Smooth muscle cell (in vitro differentiated cells): ENCODE measurements around the gene CACNB3. TPM values are rescaled to one million over a fixed set of nuclear protein-coding genes. Genes with fewer than 3 reads are reported as not detected.

Source experiments
- DNase-seq: peaks from one replicate; lab custom pipeline; 2025; ENCODE audit not compliant: unreplicated experiment; lab: John Stamatoyannopoulos, UW
- H2AFZ ChIP-seq: fragments of 200-600 bp; sonication (generic); 2 replicates; pipeline ENCODE4 v1.6.0; 2016; ENCODE audit warnings: antibody characterized with exemption, low read depth, mild to moderate bottlenecking
- H3F3A ChIP-seq: fragments of 200-600 bp; sonication (generic); 2 replicates; pipeline ENCODE4 v1.6.0; 2017; ENCODE audit warnings: antibody characterized with exemption, low read depth
- H3K27ac ChIP-seq: fragments of 200-600 bp; sonication (generic); 2 replicates; pipeline ENCODE4 v1.5.1; 2016; ENCODE audit warnings: low read depth, mild to moderate bottlenecking
- H3K27me3 ChIP-seq: fragments of 200-600 bp; sonication (generic); 2 replicates; pipeline ENCODE4 v1.6.1; 2016; ENCODE audit warnings: low read depth, mild to moderate bottlenecking
- H3K36me3 ChIP-seq: fragments of 200-600 bp; sonication (generic); 2 replicates; pipeline ENCODE4 v1.5.1; 2016; ENCODE audit warnings: low read depth
- H3K4me1 ChIP-seq: fragments of 200-600 bp; sonication (generic); 2 replicates; pipeline ENCODE4 v1.5.1; 2016; ENCODE audit warnings: low read depth
- H3K4me2 ChIP-seq: fragments of 200-600 bp; sonication (generic); 2 replicates; pipeline ENCODE4 v1.6.0; 2016; ENCODE audit warnings: mild to moderate bottlenecking
- H3K4me3 ChIP-seq: fragments of 200-600 bp; sonication (generic); 2 replicates; pipeline ENCODE4 v1.5.1; 2016; ENCODE audit warnings: mild to moderate bottlenecking
- H3K79me2 ChIP-seq: fragments of 200-600 bp; sonication (generic); 2 replicates; pipeline ENCODE4 v1.6.0; 2016; ENCODE audit warnings: low read depth, mild to moderate bottlenecking
- H3K9ac ChIP-seq: fragments of 200-600 bp; sonication (generic); 2 replicates; pipeline ENCODE4 v1.6.0; 2016; ENCODE audit warnings: low read depth
- H3K9me3 ChIP-seq: fragments of 200-600 bp; sonication (generic); replicated peaks from 2 replicates; pipeline ENCODE4 v1.5.1; 2016; ENCODE audit warnings: low read depth
- H4K20me1 ChIP-seq: fragments of 200-600 bp; sonication (generic); 2 replicates; pipeline ENCODE4 v1.6.0; 2016; ENCODE audit warnings: low read depth
- WGBS: methylation state at CpG from one replicate; pipeline ENCODE4 v1.1.7; 2016; ENCODE audit warnings: low lambda C conversion rate; 5-methylcytosine and 5-hydroxymethylcytosine counted together
- polyA plus RNA-seq: library from polyadenylated mRNA; unstranded; fragments of >200 nt; fragmentation: Nextera tagmentation; extraction: Ambion mirVana; gene quantifications from 2 replicates; pipeline ENCODE4 v1.2.1, GENCODE V29; 2016
- total RNA-seq: library from RNA; depleted of rRNA; stranded (reverse); fragments of >200 nt; gene quantifications from 2 replicates; pipeline ENCODE4 v1.2.3, GENCODE V29; 2014
- TF ChIP-seq, protein P1 (sequence below): fragments of 200-600 bp; sonication (generic); IDR thresholded peaks from 2 replicates; pipeline ENCODE4 v1.5.1; 2017; ENCODE audit warnings: borderline replicate concordance, mild to moderate bottlenecking, antibody characterized with exemption; ENCODE audit not compliant: insufficient read depth, poor library complexity, severe bottlenecking

Gene CACNB3
- total and polyA plus RNA-seq, 2 experiments from 2014 or later, result 18.5 to 21.7 TPM

DNA sequence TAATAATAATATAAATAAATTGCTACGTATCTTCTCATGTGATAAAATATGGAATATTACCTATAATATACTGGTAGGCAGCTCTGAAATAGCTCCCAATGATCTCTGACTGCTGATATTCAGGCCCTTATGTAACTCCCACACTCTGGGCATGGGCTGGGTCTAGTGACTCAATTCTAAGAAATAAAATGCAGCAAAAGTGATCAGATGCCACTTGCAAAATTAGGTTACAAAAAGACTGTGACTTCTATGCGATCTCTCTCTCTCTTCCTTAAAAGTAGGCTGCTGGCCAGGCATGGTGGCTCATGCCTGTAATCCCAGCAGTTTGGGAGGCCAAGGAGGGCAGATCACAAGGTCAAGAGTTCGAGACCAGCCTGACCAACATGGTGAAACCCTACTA, 10.3 kb upstream of the CACNB3 start:
- peaks cover under 1% of the 10 kb centered on the region for H3K4me1 ChIP-seq
- no peak overlapping the region for H3K27ac ChIP-seq
- no peaks in the 10 kb centered on the region for H3K27me3 ChIP-seq
- no peaks in the 10 kb centered on the region for H3K36me3 ChIP-seq
- H2AFZ ChIP-seq, result no peak overlapping the region
- H3F3A ChIP-seq, result peaks cover 10% of the 10 kb centered on the region
- TF ChIP-seq, protein P1, sequence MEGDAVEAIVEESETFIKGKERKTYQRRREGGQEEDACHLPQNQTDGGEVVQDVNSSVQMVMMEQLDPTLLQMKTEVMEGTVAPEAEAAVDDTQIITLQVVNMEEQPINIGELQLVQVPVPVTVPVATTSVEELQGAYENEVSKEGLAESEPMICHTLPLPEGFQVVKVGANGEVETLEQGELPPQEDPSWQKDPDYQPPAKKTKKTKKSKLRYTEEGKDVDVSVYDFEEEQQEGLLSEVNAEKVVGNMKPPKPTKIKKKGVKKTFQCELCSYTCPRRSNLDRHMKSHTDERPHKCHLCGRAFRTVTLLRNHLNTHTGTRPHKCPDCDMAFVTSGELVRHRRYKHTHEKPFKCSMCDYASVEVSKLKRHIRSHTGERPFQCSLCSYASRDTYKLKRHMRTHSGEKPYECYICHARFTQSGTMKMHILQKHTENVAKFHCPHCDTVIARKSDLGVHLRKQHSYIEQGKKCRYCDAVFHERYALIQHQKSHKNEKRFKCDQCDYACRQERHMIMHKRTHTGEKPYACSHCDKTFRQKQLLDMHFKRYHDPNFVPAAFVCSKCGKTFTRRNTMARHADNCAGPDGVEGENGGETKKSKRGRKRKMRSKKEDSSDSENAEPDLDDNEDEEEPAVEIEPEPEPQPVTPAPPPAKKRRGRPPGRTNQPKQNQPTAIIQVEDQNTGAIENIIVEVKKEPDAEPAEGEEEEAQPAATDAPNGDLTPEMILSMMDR, result no peak
- H3K4me2 ChIP-seq, result no peak overlapping the region
- DNase-seq, result no peak
- WGBS, result 95% methylated on average over 3 of the region's 3 CpGs
- H4K20me1 ChIP-seq, result no peaks in the 10 kb centered on the region
- no peak overlapping the region for H3K4me3 ChIP-seq
- no peaks in the 10 kb centered on the region for H3K79me2 ChIP-seq
- no peaks in the 10 kb centered on the region for H3K9me3 ChIP-seq
- H3K9ac ChIP-seq, result no peak overlapping the region

DNA sequence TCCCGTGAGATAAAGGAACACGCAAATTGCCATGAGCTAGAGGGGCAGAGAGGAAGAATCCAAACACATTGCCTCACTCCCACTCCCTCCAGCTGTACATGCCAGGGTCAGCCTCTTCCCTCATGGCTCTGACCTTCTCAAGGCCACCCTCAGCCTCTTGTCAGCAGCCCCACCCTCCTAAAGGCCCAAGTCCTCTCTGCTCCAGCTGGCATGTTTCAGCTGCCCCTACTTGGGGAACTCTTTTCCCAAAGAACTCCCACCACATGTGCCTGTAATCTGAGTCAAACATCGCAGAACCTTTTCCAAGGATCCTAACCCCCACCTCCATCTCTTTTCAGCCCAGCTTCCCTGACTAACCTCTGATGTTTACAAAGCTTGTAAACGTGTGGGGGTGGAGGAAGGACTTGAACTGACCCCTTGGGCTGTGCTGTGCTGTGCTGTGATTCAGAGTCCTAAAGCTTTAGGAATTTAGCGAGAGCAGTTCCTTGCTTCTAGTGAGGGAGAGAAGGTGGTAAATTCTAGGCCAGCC, 7.3 kb upstream of the CACNB3 start:
- Histone ChIP-seq H4K20me1 (no peaks in the 10 kb centered on the region), H3K4me3 (no peak overlapping the region), H2AFZ (no peak overlapping the region), H3K27ac (peak overlapping the region; percentile 50), H3K4me2 (peak overlapping the region; percentile 47), H3K4me1 (peaks cover 15% of the 10 kb centered on the region), H3K9me3 (no peaks in the 10 kb centered on the region), H3F3A (peaks cover 10% of the 10 kb centered on the region), H3K9ac (no peak overlapping the region), H3K27me3 (no peaks in the 10 kb centered on the region), H3K79me2 (no peaks in the 10 kb centered on the region), H3K36me3 (no peaks in the 10 kb centered on the region)
- TF ChIP-seq, protein P1, result no peak
- DNase-seq, result no peak
- WGBS, result 15% methylated on average over 4 of the region's 5 CpGs

DNA sequence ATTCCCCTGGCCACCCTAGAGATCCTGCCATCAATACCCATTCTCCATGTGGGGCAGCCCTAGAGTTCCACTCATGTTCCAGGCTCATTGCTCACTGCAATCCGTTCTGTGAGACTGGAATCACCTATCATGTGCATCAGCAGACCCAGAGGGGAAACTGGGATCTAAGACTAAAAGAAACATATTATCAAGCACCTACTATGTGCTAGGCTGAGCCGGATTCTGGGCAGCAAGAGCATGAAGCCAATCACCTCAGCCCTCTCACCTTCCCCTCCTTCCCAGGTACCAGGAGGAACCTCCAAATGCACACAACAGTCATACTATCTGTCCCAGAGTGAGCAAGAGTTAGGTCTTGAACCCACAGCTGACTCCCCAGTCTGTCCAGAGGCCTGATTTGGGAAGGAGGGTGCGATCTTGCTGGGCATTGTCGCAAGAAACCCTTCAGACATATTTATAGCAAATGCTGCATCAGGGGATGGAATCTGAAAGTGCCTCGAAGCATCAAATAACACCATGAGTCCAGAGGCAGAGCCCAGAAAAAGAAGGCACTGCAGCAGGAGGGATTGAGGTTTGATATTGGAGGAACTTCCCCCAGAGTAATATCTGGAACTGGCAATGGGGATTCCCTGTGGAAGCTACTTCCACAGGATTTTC, 6.7 kb upstream of the CACNB3 start:
- no peak for DNase-seq
- Histone ChIP-seq H2AFZ (no peak overlapping the region), H4K20me1 (no peaks in the 10 kb centered on the region), H3F3A (peaks cover 10% of the 10 kb centered on the region), H3K9me3 (no peaks in the 10 kb centered on the region), H3K27ac (peak overlapping the region; percentile 50), H3K36me3 (no peaks in the 10 kb centered on the region), H3K9ac (no peak overlapping the region), H3K4me3 (no peak overlapping the region), H3K27me3 (no peaks in the 10 kb centered on the region), H3K4me2 (peak overlapping the region; percentile 47), H3K79me2 (no peaks in the 10 kb centered on the region), H3K4me1 (peaks cover 18% of the 10 kb centered on the region)
- WGBS, result 74% methylated on average over 5 of the region's 5 CpGs
- TF ChIP-seq, protein P1, result no peak

DNA sequence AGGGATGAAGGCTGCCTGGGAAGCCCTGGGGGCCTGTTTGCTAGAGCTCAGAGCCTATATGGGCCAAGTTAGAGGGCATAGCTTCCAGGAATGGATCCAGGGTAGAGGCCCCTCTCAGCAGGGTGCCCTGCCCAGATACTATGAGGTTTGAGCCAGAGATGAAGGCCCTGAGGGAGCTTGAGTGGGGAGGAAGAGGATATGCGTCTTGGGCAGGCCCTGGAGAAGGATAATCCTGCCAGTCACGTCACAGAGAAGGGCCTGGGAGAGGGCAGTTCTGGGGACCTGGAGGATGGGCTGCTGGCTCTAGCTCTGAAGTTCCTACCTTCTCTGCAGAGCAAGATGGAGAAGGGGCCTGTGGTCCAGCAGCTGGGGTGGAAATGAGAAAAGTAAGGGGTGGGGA, 5.9 kb upstream of the CACNB3 start:
- Histone ChIP-seq H4K20me1 (no peaks in the 10 kb centered on the region), H3K9me3 (no peaks in the 10 kb centered on the region), H3K4me3 (no peak overlapping the region), H3K36me3 (no peaks in the 10 kb centered on the region), H3K9ac (no peak overlapping the region), H3F3A (peaks cover 10% of the 10 kb centered on the region), H3K27me3 (no peaks in the 10 kb centered on the region), H3K4me1 (peaks cover 24% of the 10 kb centered on the region), H3K79me2 (no peaks in the 10 kb centered on the region), H2AFZ (no peak overlapping the region), H3K27ac (peak overlapping the region; percentile 50), H3K4me2 (peak overlapping the region; percentile 28)
- TF ChIP-seq, protein P1, result no peak
- DNase-seq, result no peak
- 25% methylated on average over 2 of the region's 2 CpGs for WGBS
